Measurements from ENCODE around the gene VTCN1.

DNA sequence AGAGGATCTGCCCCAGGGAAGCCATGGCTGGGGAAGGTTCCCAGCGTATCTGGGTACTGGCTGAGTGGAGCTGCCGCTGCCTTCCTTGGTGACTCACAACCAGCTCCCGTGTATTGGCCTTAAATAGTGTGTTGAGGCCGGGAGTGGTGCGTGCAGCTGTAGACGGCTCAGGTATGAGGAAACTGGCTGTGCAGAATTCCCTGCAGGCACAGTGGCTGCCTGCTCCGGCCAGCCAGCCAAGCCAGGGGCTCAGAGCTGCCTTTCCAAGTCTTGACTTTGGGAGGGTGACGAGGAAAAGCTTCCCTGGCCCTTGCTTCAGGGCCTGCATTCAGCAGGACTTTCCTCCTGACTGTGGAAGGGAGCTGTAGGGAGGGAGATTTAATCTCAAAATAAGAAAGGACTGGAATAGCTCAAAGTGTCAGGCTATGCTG is at the start of gene VTCN1:
- TF ChIP-seq POLR2A (IDR thresholded peaks at IDR 0.05; ENCODE audit: low read depth, low read length) (no peak), TAF1 (IDR thresholded peaks at IDR 0.05; ENCODE audit: borderline replicate concordance, low read depth, low read length) (no peak)
